ENCODE results near the gene CLASRP. TPM values are rescaled to one million over a fixed set of nuclear protein-coding genes. Genes with fewer than 3 reads are reported as not detected.
A peak's percentile ranks its signal among the peaks of the same experiment; 100 is the strongest.
"Not testable (repeated sequence)": the region's sequence is repeated elsewhere in the genome, so short reads cannot be mapped to it uniquely, and the experiment has no call there.

Gene CLASRP
- total and polyA plus RNA-seq, 5 donors: 34.3 to 36.8 (median 36.7) TPM

DNA sequence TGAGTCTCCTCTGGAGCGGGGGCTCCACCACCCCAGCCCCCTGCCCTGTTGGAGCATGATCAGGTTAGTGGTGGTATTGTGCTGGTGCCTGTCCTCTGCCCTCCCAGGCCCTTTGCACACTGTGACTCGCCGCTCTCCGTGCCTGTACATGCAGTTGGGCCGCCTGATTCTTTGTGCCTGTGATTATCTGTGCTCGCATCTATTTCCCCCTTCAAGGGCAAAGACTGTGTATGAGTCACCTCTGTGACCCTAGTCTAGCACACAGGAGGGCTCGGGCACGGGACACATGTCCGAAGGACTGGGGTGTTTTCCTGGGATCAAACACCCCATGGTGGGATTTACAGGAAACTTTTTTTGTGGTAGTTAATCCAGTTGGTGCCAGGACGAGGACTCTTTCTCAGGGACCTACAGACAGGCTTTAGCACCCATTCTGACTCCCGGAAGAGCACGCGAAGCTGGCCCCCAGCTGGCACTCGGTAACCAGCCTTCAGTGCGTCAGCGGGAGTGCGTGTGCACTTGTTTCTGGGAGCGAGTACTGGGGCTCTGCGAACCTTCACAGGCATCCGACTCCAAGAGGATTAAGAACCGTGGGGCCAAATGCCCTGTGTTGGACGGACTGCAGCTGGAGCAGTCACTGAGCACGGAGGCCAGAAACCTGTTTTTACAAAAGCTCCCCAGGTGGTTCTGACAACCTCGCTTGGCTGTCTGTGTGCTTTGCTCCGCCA is 60.8 kb downstream of the CLASRP start:
- no peak for DNase-seq
- intact Hi-C loops (cut with DNase I): no loop called here
- H3K27me3 ChIP-seq (ENCODE audit: control insufficient read depth, insufficient read depth): no peaks in the 10 kb centered on the region
- peak overlapping the region; percentile 19 for H3K27ac ChIP-seq (ENCODE audit: low read length)
- H3K4me1 ChIP-seq (ENCODE audit: control insufficient read depth, insufficient read depth, low read length): peaks cover 25% of the 10 kb centered on the region
- H3K9me3 ChIP-seq (ENCODE audit: control insufficient read depth, low read length): no peaks in the 10 kb centered on the region
- H3K4me3 ChIP-seq (ENCODE audit: low read length): no peak overlapping the region
- no peak for ATAC-seq
- WGBS: 84% methylated on average over 25 of the region's 25 CpGs

DNA sequence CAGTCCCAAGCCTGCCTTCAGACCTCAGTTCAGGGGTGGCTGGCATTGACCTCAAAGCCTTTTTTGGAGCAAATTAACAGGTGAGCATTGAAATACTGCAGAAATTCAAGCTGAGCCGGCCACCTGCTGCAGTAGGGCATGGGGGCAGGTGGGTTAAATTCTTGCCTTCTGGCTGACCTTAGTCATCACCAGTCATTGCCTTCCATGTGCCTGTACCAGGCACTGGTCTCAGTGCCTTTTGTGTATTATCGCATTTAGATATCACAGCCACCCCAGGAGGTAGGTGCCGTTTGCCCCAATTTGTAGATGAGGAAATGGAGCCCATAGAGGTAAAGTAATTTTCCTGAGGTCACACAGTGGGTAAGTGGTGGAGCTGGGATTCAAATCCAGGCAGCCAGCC is 61.4 kb downstream of the CLASRP start:
- ATAC-seq (no peak), DNase-seq (no peak)
- H3K27me3 ChIP-seq (ENCODE audit: control insufficient read depth, insufficient read depth): no peaks in the 10 kb centered on the region
- WGBS: 86% methylated on average over 3 of the region's 3 CpGs
- peaks cover 25% of the 10 kb centered on the region for H3K4me1 ChIP-seq (ENCODE audit: control insufficient read depth, insufficient read depth, low read length)
- intact Hi-C loops (cut with DNase I): no loop called here
- H3K27ac ChIP-seq (ENCODE audit: low read length): no peak overlapping the region
- no peaks in the 10 kb centered on the region for H3K9me3 ChIP-seq (ENCODE audit: control insufficient read depth, low read length)
- H3K4me3 ChIP-seq (ENCODE audit: low read length): no peak overlapping the region

DNA sequence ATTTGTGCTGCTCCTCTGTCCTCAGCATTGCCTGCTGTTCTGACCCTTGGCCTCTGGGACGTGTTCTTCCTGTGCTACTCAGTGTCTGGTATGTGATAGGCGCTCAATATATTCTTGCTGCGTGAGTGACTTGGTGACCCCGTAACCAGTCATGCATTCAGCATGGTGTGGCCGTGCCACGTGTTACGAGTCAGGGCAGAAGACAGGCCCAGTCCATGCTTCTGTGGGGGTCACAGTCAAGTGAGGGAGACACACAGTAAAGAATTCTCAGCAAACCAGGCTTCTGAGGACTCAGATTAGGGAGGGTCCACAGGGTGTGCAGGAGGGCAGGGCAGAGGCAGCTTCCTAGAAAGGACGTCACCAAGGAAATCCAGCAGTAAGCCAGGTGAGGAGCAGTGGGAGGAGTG is 62.0 kb downstream of the CLASRP start:
- Histone ChIP-seq H3K9me3 (ENCODE audit: control insufficient read depth, low read length) (no peaks in the 10 kb centered on the region), H3K4me1 (ENCODE audit: control insufficient read depth, insufficient read depth, low read length) (peaks cover 25% of the 10 kb centered on the region), H3K27me3 (ENCODE audit: control insufficient read depth, insufficient read depth) (no peaks in the 10 kb centered on the region), H3K4me3 (ENCODE audit: low read length) (no peak overlapping the region), H3K27ac (ENCODE audit: low read length) (no peak overlapping the region)
- no peak for DNase-seq
- no peak for ATAC-seq
- intact Hi-C loops (cut with DNase I): no loop called here
- 79% methylated on average over 8 of the region's 8 CpGs for WGBS

DNA sequence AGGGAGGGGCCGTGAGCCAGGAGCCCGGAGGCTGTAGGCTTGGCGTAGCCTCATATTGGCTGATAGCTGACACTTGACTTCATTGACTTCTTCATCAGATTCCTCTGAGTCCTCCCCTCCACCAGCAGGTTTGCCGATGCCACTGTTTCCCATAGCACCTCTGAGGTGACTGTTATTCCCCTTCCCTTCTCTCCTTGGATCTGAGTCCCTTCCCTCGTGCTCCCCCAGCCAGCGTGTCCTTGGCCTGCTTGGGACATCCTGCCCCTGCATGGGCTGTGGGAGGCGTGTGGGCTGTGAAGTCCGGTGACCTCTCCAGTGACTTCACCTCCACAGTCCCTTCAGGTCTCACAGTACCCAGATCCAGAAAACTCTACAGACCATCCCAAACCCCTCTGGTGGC is 63.0 kb downstream of the CLASRP start:
- WGBS: 75% methylated on average over 8 of the region's 8 CpGs
- H3K27me3 ChIP-seq (ENCODE audit: control insufficient read depth, insufficient read depth): no peaks in the 10 kb centered on the region
- DNase-seq: no peak
- H3K4me1 ChIP-seq (ENCODE audit: control insufficient read depth, insufficient read depth, low read length): peaks cover 25% of the 10 kb centered on the region
- intact Hi-C loops (cut with DNase I): no loop called here
- ATAC-seq: no peak
- no peaks in the 10 kb centered on the region for H3K9me3 ChIP-seq (ENCODE audit: control insufficient read depth, low read length)
- H3K27ac ChIP-seq (ENCODE audit: low read length): no peak overlapping the region
- no peak overlapping the region for H3K4me3 ChIP-seq (ENCODE audit: low read length)

DNA sequence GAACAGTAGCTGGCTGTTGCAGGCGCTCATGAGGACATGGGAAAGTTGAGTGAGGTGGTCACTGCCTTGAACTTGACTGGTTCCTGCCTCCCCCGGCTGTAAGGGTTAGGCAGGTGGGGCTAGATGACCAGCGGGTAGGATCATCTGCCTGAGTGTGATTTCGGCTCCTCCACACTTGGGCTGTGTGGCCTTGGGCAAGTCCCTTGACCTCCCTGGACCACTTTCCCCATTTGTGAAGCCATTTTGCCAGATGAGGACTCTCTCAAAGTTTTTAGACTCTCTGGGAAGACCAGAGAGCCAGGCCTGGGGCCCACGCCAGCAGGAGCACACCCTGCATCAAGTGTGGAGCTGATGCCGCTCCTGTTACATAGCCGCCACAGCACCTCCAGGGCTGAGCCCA is 63.6 kb downstream of the CLASRP start:
- Histone ChIP-seq H3K4me1 (ENCODE audit: control insufficient read depth, insufficient read depth, low read length) (peaks cover 25% of the 10 kb centered on the region), H3K27me3 (ENCODE audit: control insufficient read depth, insufficient read depth) (no peaks in the 10 kb centered on the region), H3K4me3 (ENCODE audit: low read length) (no peak overlapping the region), H3K9me3 (ENCODE audit: control insufficient read depth, low read length) (no peaks in the 10 kb centered on the region), H3K27ac (ENCODE audit: low read length) (no peak overlapping the region)
- intact Hi-C loops (cut with DNase I): no loop called here
- 96% methylated on average over 7 of the region's 7 CpGs for WGBS
- no peak for DNase-seq
- ATAC-seq: no peak

DNA sequence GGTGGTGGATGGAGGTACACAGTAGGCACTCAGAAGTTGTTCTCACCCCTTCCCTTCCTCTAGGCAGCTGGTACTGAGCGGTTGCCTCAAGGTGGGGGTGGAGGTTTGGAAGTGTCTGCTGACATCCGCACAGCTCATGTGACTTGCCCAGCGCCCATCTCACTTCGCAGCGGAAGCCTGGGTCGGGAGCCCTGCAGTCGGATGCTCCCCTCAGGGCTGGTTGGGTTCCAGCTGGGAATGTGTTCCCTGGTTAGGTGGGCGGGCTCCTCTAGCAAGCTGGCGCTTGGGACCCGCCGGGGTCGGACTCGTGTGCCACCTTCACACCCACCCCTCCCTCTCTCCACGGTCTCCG is 64.3 kb downstream of the CLASRP start:
- peak overlapping the region; percentile 17 for H3K4me3 ChIP-seq (ENCODE audit: low read length)
- intact Hi-C loops (cut with DNase I): no loop called here
- 21% methylated on average over 15 of the region's 15 CpGs for WGBS
- no peak for DNase-seq
- H3K9me3 ChIP-seq (ENCODE audit: control insufficient read depth, low read length): no peaks in the 10 kb centered on the region
- peak; percentile 30 to 31 for ATAC-seq
- H3K4me1 ChIP-seq (ENCODE audit: control insufficient read depth, insufficient read depth, low read length): peaks cover 19% of the 10 kb centered on the region
- H3K27me3 ChIP-seq (ENCODE audit: control insufficient read depth, insufficient read depth): no peaks in the 10 kb centered on the region
- peak overlapping the region; percentile 4 for H3K27ac ChIP-seq (ENCODE audit: low read length)

DNA sequence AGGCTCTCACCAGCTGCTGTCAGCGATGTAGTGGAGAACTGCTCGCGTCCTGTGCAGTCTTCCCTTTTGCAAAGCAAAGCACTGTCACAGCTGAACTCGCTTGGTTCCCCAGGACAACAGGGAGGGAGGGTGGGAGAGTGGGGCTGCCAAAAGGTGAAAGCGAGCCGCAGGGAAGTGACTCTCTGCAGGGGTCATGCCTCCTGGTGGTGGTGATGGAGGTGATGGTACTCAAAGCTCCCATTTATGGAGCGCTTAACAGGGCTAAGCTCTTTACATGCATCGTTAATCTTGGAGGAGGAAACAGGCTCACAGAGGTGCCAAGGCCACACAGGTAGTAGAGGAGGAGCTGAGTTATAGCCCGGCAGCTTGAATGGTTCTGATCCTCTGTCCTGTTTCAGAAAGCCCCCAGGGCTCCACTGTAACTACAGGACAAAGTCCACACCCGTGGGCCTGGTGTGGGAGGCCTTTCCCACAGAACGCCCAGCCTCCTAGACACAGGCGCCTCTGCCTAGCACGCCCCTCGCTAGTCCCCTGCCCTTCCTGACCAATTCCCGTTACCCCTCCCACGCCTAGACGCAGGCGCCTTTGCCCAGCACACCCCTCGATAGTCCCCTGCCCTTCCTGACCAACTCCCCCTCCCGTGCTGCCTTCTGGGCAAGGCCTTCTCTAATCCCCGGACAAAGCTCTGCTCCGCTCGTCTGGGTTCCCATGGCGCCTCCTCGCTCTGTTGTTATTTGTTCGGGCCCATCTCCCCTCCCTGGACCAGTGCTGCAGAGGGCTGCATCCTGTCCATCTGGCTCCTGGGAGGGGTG is 64.9 kb downstream of the CLASRP start:
- Histone ChIP-seq H3K4me1 (ENCODE audit: control insufficient read depth, insufficient read depth, low read length) (peaks cover 14% of the 10 kb centered on the region), H3K9me3 (ENCODE audit: control insufficient read depth, low read length) (no peaks in the 10 kb centered on the region), H3K4me3 (ENCODE audit: low read length) (peak overlapping the region; percentile 17), H3K27ac (ENCODE audit: low read length) (peak overlapping the region; percentile 4), H3K27me3 (ENCODE audit: control insufficient read depth, insufficient read depth) (no peaks in the 10 kb centered on the region)
- intact Hi-C loops (cut with DNase I): no loop called here
- peak in 1 of 3 donors; percentile 42 for DNase-seq
- WGBS: 37% methylated on average over 26 of the region's 26 CpGs
- peak; percentile 28 to 87 for ATAC-seq

DNA sequence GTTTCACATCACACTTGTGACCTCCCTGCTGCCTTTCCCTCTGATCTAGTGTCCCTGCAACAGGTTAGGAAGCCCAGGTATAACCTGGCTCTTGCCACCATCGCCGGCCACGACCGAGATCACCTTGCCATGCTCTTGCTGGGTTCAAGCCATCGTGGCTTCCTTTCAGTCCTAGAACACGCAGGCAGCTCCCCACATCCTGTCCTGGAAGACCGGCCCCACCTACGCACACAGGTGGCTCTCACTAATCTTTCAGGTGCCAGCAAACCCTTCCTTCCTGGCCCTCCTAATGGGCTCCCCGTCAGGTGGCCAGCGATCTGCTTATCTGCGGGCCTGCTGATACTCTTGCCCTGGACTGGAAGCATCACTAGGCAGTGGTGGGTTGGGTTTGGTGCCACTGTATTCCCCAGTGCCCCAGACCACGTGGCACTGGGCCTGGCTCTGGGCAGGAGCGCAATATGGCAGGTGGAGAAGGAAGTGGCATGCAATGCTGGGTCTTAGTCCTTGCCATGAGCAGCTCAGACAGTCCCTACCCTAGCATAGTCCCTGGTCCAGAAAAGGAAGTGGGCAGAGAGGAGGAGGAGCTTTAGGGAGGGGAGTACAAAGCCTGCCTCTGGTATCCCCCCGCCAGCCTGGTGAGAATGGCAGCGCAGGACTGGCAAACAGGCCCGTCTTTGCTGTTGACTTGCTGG is 66.0 kb downstream of the CLASRP start:
- peaks cover 14% of the 10 kb centered on the region for H3K4me1 ChIP-seq (ENCODE audit: control insufficient read depth, insufficient read depth, low read length)
- H3K4me3 ChIP-seq (ENCODE audit: low read length): no peak overlapping the region
- 74% methylated on average over 16 of the region's 16 CpGs for WGBS
- H3K9me3 ChIP-seq (ENCODE audit: control insufficient read depth, low read length): no peaks in the 10 kb centered on the region
- ATAC-seq: no peak
- no peak for DNase-seq
- H3K27ac ChIP-seq (ENCODE audit: low read length): no peak overlapping the region
- intact Hi-C loops (cut with DNase I): no loop called here
- H3K27me3 ChIP-seq (ENCODE audit: control insufficient read depth, insufficient read depth): no peaks in the 10 kb centered on the region

DNA sequence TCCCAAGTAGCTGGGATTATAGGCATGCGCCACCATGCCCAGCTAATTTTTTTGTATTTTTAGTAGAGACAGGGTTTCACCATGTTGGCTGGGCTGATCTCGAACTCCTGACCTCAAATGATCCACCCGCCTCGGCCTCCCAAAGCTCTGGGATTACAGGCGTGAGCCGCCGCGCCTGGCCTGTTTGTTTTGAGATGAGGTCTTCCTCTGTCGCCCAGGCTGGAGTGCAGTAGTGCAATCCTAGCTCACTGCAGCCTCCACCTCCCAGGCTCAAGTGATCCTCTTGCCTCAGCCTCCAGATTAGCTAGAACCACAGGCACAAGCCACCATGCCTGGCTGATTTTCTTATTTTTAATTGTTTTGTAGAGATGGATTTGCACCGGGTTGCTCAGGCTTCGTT is 67.5 kb downstream of the CLASRP start:
- ATAC-seq; intact Hi-C loops (cut with DNase I); H3K4me3 ChIP-seq (ENCODE audit: low read length); H3K27me3 ChIP-seq (ENCODE audit: control insufficient read depth, insufficient read depth); H3K27ac ChIP-seq (ENCODE audit: low read length); DNase-seq; H3K9me3 ChIP-seq (ENCODE audit: control insufficient read depth, low read length): not testable (repeated sequence)
- H3K4me1 ChIP-seq (ENCODE audit: control insufficient read depth, insufficient read depth, low read length): peaks cover 10% of the 10 kb centered on the region
- WGBS: 96% methylated on average over 11 of the region's 11 CpGs

DNA sequence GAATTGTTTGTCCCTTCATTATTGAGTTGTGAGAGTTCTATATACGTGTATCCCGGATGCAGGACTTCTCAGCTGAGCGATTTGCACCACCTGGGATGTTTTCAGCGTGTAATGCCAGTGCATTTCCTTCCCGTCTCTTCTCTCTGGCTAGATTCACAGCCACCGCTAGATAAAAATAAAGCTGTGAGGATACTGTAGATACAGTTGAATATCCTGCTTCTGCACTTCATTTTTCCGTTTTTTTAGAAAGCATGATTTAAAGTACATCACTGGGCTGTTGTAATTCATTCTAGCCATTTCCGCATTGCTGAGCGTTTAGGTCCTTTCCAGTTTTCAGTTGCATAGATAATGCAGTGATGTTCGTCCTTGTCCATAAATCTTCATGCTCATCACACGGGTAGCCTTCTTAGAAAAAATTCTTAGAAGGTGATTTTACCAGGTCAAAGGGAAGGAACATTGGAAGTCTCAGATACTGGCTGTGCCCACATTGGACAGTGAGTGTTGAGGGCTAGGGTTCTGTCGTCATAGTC is 68.8 kb downstream of the CLASRP start:
- no peak for DNase-seq
- Histone ChIP-seq H3K4me3 (ENCODE audit: low read length) (no peak overlapping the region), H3K27me3 (ENCODE audit: control insufficient read depth, insufficient read depth) (no peaks in the 10 kb centered on the region), H3K27ac (ENCODE audit: low read length) (no peak overlapping the region), H3K9me3 (ENCODE audit: control insufficient read depth, low read length) (no peaks in the 10 kb centered on the region), H3K4me1 (ENCODE audit: control insufficient read depth, insufficient read depth, low read length) (peaks cover 10% of the 10 kb centered on the region)
- ATAC-seq: no peak
- intact Hi-C loops (cut with DNase I): no loop called here
- 69% methylated on average over 12 of the region's 12 CpGs for WGBS

DNA sequence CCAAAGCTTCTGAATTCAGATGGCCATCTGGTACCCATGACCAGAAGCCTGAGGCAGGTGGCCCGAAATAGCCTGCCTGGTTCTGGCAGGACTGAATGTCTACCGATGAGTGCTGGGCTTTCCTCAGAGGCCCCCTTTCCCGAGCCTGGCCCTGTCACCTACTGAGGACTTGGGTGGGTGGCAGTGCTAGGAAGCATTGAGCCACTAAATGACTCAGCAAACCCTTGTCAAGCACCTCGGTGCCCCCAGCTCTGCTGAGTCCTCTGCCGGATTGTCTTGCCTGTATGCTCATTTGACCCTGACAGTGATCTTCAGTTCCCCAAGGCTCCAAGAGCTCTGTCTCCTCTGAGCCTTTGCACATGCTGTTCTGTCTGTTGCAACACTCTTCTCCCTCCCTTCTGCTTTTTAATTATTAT is 72.0 kb downstream of the CLASRP start:
- H3K27me3 ChIP-seq (ENCODE audit: control insufficient read depth, insufficient read depth): no peaks in the 10 kb centered on the region
- ATAC-seq (no peak), DNase-seq (peak in 1 of 3 donors; percentile 17)
- 72% methylated on average over 5 of the region's 5 CpGs for WGBS
- no peak overlapping the region for H3K27ac ChIP-seq (ENCODE audit: low read length)
- H3K9me3 ChIP-seq (ENCODE audit: control insufficient read depth, low read length): no peaks in the 10 kb centered on the region
- H3K4me3 ChIP-seq (ENCODE audit: low read length): no peak overlapping the region
- intact Hi-C loops (cut with DNase I): no loop called here
- H3K4me1 ChIP-seq (ENCODE audit: control insufficient read depth, insufficient read depth, low read length): no peaks in the 10 kb centered on the region

Data from right cardiac atrium (tissue), 5 donors.